Activated T-cell treated with anti-CD3 and anti-CD28 coated beads for 48 hours (primary cell): ENCODE results near the gene GRAMD1A.

Experiments
- DNase-seq: peaks from one replicate; pipeline ENCODE4 v3.0.0-alpha.2; 2020; ENCODE audit warnings: low read depth

The GRAMD1A gene

GRCh38 chr19:35075202-35076025, 75.3 kb downstream of the GRAMD1A start:
- no peak for DNase-seq

- no peak for DNase-seq
Measured at GRCh38 chr19:35076026-35076370, 75.9 kb downstream of the GRAMD1A start.
